Measurements from ENCODE around the gene TCTN1. TPM values are rescaled to one million over a fixed set of nuclear protein-coding genes. Genes with fewer than 3 reads are reported as not detected.

Gene TCTN1
- total RNA-seq, 1 experiment from 2014 or later: 40.0 TPM

DNA sequence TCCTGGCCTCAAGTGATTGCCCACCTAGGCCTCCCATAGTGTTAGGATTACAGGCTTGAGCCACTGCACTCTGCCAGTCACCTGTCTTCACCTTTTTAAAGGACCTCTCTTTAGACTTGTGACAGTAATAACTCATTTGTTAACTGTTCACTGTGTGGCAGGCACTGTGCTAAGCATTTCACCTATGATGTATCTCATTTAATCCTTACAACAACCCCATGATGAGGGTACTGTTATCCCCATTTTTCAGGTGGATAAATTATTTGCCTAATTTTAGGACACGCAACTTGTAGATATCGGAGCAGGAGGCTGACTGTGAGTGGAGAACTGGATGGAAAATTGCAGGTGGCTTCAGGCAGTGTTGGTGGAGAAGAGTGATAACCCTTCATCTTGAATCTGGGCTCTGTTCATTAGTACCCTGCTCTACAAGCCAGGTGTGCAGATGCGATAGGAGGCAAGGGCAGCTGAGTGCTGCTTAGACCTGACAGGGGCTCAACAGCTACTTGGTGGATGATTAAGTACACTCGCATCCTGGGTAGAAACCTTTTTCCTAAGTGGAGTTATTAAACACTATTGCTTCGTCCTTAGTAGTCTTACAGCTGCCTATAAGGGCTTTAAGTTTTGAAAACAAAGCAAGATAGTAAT lies 2.7 kb downstream of the TCTN1 start:
- H2AFZ ChIP-seq (ENCODE audit: low read length): no peak overlapping the region
- TF ChIP-seq EZH2phosphoT487 (IDR thresholded peaks at IDR 0.05; ENCODE audit: borderline replicate concordance, low read length) (no peak), EZH2 (IDR thresholded peaks at IDR 0.05; ENCODE audit: low read length, unreplicated experiment) (no peak)
- TF ChIP-seq, protein P1, sequence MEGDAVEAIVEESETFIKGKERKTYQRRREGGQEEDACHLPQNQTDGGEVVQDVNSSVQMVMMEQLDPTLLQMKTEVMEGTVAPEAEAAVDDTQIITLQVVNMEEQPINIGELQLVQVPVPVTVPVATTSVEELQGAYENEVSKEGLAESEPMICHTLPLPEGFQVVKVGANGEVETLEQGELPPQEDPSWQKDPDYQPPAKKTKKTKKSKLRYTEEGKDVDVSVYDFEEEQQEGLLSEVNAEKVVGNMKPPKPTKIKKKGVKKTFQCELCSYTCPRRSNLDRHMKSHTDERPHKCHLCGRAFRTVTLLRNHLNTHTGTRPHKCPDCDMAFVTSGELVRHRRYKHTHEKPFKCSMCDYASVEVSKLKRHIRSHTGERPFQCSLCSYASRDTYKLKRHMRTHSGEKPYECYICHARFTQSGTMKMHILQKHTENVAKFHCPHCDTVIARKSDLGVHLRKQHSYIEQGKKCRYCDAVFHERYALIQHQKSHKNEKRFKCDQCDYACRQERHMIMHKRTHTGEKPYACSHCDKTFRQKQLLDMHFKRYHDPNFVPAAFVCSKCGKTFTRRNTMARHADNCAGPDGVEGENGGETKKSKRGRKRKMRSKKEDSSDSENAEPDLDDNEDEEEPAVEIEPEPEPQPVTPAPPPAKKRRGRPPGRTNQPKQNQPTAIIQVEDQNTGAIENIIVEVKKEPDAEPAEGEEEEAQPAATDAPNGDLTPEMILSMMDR (conservative IDR thresholded peaks at IDR 0.05; ENCODE audit: low read depth, low read length): no peak
- H3K79me2 ChIP-seq (ENCODE audit: low read length): peaks cover 8% of the 10 kb centered on the region
- H3K4me1 ChIP-seq (ENCODE audit: insufficient read depth, low read length): peaks cover 9% of the 10 kb centered on the region
- H3K27ac ChIP-seq (ENCODE audit: low read length): no peak overlapping the region
- H3K4me2 ChIP-seq (ENCODE audit: low read length): no peak overlapping the region
- DNase-seq (no peak), ATAC-seq (no peak)
- no peaks in the 10 kb centered on the region for H3K9me3 ChIP-seq (ENCODE audit: low read length)
- POLR2A ChIA-PET (ENCODE audit: unreplicated experiment): no interaction called here
- no peaks in the 10 kb centered on the region for H3K27me3 ChIP-seq (ENCODE audit: low read length)
- intact Hi-C loops (cut with micrococcal nuclease): no loop called here
- no peaks in the 10 kb centered on the region for H4K20me1 ChIP-seq (ENCODE audit: low read length)
- H3K9ac ChIP-seq (ENCODE audit: low read length): no peak overlapping the region
- BruUV-seq (replicated peaks): no TSS peak
- H3K4me3 ChIP-seq (ENCODE audit: low read length): no peak overlapping the region
- CTCF ChIA-PET: no interaction called here
- no peaks in the 10 kb centered on the region for H3F3A ChIP-seq (ENCODE audit: low read length, unreplicated experiment)
- no peaks in the 10 kb centered on the region for H3K9me2 ChIP-seq (replicated peaks; ENCODE audit: low read length)
- no peaks in the 10 kb centered on the region for H3K36me3 ChIP-seq (ENCODE audit: low read depth, low read length)

DNA sequence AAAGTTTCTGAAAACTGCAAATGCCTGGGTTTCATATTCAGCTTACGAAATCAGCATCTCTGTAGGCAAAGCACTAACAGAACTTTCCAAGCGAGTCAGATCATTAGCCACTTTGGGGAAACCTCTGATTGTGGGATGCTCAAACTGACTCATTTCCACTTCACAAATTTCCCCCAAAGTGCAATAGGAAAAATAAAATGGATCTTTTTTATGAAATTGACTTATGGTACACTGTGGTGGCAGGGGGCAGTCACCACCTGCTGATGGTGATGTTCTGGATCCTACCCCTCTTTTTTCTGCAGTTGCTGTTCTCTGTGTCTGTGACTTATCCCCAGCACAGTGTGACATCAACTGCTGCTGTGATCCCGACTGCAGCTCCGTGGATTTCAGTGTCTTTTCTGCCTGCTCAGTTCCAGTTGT lies 5.6 kb downstream of the TCTN1 start:
- ChIA-PET CTCF (no interaction called here), POLR2A (ENCODE audit: unreplicated experiment) (no interaction called here)
- Histone ChIP-seq H4K20me1 (ENCODE audit: low read length) (no peaks in the 10 kb centered on the region), H3K9me2 (replicated peaks; ENCODE audit: low read length) (no peaks in the 10 kb centered on the region), H3F3A (ENCODE audit: low read length, unreplicated experiment) (no peaks in the 10 kb centered on the region), H3K36me3 (ENCODE audit: low read depth, low read length) (no peaks in the 10 kb centered on the region), H3K4me1 (ENCODE audit: insufficient read depth, low read length) (peaks cover 4% of the 10 kb centered on the region), H3K9me3 (ENCODE audit: low read length) (no peaks in the 10 kb centered on the region), H2AFZ (ENCODE audit: low read length) (no peak overlapping the region), H3K79me2 (ENCODE audit: low read length) (peaks cover 3% of the 10 kb centered on the region), H3K4me2 (ENCODE audit: low read length) (no peak overlapping the region), H3K9ac (ENCODE audit: low read length) (no peak overlapping the region), H3K4me3 (ENCODE audit: low read length) (no peak overlapping the region), H3K27ac (ENCODE audit: low read length) (no peak overlapping the region), H3K27me3 (ENCODE audit: low read length) (no peaks in the 10 kb centered on the region)
- intact Hi-C loops (cut with micrococcal nuclease): no loop called here
- DNase-seq: peak; percentile 14
- no peak; the same call in 1 of the 2 replicates for ATAC-seq
- BruUV-seq (replicated peaks): no TSS peak
- no peak for TF ChIP-seq EZH2 (IDR thresholded peaks at IDR 0.05; ENCODE audit: low read length, unreplicated experiment)
- no peak for TF ChIP-seq EZH2phosphoT487 (IDR thresholded peaks at IDR 0.05; ENCODE audit: borderline replicate concordance, low read length)
- TF ChIP-seq, protein P1 (conservative IDR thresholded peaks at IDR 0.05; ENCODE audit: low read depth, low read length): peak; percentile 22; the same call in 1 of the 2 replicates

DNA sequence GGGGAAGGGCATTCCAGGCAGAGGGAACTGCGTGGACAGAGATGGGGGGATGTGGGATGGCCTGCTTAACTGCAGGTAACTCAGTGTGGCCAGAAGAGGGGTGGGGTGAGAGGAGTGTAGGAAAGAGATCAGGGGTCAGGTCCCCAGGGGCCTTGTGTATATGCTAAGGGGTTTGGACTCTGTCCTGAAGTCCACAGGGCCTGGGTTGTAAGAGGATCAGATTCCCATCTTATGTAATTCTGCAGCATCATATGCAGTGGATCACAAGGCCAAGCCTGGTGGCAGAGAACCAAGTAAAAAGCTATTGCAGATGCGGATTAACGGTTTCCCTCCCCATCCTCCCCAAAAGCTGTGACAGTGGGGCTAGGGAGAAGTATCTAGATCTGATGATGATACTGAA lies 8.7 kb downstream of the TCTN1 start:
- Histone ChIP-seq H3K9me3 (ENCODE audit: low read length) (no peaks in the 10 kb centered on the region), H3K9ac (ENCODE audit: low read length) (no peak overlapping the region), H3K4me3 (ENCODE audit: low read length) (no peak overlapping the region), H2AFZ (ENCODE audit: low read length) (no peak overlapping the region), H3K4me2 (ENCODE audit: low read length) (no peak overlapping the region), H3F3A (ENCODE audit: low read length, unreplicated experiment) (no peaks in the 10 kb centered on the region), H3K4me1 (ENCODE audit: insufficient read depth, low read length) (no peaks in the 10 kb centered on the region), H4K20me1 (ENCODE audit: low read length) (no peaks in the 10 kb centered on the region), H3K27me3 (ENCODE audit: low read length) (no peaks in the 10 kb centered on the region), H3K36me3 (ENCODE audit: low read depth, low read length) (no peaks in the 10 kb centered on the region), H3K79me2 (ENCODE audit: low read length) (no peaks in the 10 kb centered on the region), H3K9me2 (replicated peaks; ENCODE audit: low read length) (no peaks in the 10 kb centered on the region), H3K27ac (ENCODE audit: low read length) (no peak overlapping the region)
- CTCF ChIA-PET: no interaction called here
- DNase-seq (no peak), ATAC-seq (no peak)
- POLR2A ChIA-PET (ENCODE audit: unreplicated experiment): no interaction called here
- intact Hi-C loops (cut with micrococcal nuclease): no loop called here
- TF ChIP-seq, protein P1 (conservative IDR thresholded peaks at IDR 0.05; ENCODE audit: low read depth, low read length): no peak
- no peak for TF ChIP-seq EZH2 (IDR thresholded peaks at IDR 0.05; ENCODE audit: low read length, unreplicated experiment)
- no peak for TF ChIP-seq EZH2phosphoT487 (IDR thresholded peaks at IDR 0.05; ENCODE audit: borderline replicate concordance, low read length)
- BruUV-seq (replicated peaks): no TSS peak
